Body of pancreas (tissue), 4 donors: Measurements from ENCODE around the gene SLC39A7. TPM values are rescaled to one million over a fixed set of nuclear protein-coding genes. Genes with fewer than 3 reads are reported as not detected.

Source experiments
- ATAC-seq: fragments of 150-250 bp; one replicate; pipeline ENCODE4 v1.9.1; 2016
- DNase-seq, 4 donors: peaks; one replicate each; pipeline ENCODE4 v3.0.0-alpha.2; 2019
- H3K27ac ChIP-seq, 4 donors: fragments of 200-600 bp; sonication (generic); 1 replicate in 3 of 4; 2 replicates in 1 of 4; pipeline versions ENCODE4 v1.5.1 to v1.6.1; 2016 to 2019; ENCODE audit warnings: mild to moderate bottlenecking in 1 of 4, mixed read lengths in 1 of 4, moderate library complexity in 1 of 4
- H3K27me3 ChIP-seq, 2 donors: fragments of 200-600 bp; sonication (generic); one replicate each; pipeline ENCODE4 v1.6.0; 2016; ENCODE audit warnings: mild to moderate bottlenecking in 1 of 2
- H3K36me3 ChIP-seq, 2 donors: fragments of 200-600 bp; sonication (generic); replicated peaks in 1 of 2; 2 replicates each; pipeline ENCODE4 v1.5.1; 2016; ENCODE audit warnings: low read depth in 2 of 2; ENCODE audit not compliant: insufficient read depth in 1 of 2
- H3K4me1 ChIP-seq: fragments of 200-600 bp; sonication (generic); one replicate; pipeline ENCODE4 v1.6.0; 2016
- H3K4me3 ChIP-seq, 2 donors: fragments of 200-600 bp; sonication (generic); 1 replicate in 1 of 2; 2 replicates in 1 of 2; pipeline ENCODE4 v1.5.1; 2016 to 2019
- H3K9me3 ChIP-seq, 3 donors: fragments of 200-600 bp; sonication (generic); 1 replicate in 2 of 3; 2 replicates in 1 of 3; pipeline ENCODE4 v1.5.1; 2016
- CTCF ChIP-seq, 7 experiments: fragments of 450-650 bp in 4 of 7; fragments of 200-600 bp in 3 of 7; sonication (generic) in 3 of 7; IDR thresholded peaks; one replicate each; pipeline ENCODE4 v1.5.1; 2016 to 2019; ENCODE audit warnings: antibody characterized with exemption in 7 of 7
- POLR2A ChIP-seq, 3 donors: fragments of 450-650 bp; IDR thresholded peaks; one replicate each; pipeline ENCODE4 v1.6.1; 2016; ENCODE audit warnings: antibody characterized with exemption in 3 of 3, mild to moderate bottlenecking in 2 of 3
- WGBS, 2 donors: methylation state at CpG; one replicate each; pipeline ENCODE4 v1.1.5; 2017; 5-methylcytosine and 5-hydroxymethylcytosine counted together
- intact Hi-C: fragments of 100-400 bp; cut with DNase I; formaldehyde crosslinking; loops from one replicate; pipeline ENCODE4 v1.15.1; 2023
- total RNA-seq, 2 donors: library from RNA; depleted of rRNA; stranded (reverse); fragments of >200 nt; gene quantifications; one replicate each; pipeline ENCODE4 v1.1.0, GENCODE V29; 2016

SLC39A7 gene
- total RNA-seq, 2 donors from 2014 or later = 57.3 to 67.9 TPM

DNA sequence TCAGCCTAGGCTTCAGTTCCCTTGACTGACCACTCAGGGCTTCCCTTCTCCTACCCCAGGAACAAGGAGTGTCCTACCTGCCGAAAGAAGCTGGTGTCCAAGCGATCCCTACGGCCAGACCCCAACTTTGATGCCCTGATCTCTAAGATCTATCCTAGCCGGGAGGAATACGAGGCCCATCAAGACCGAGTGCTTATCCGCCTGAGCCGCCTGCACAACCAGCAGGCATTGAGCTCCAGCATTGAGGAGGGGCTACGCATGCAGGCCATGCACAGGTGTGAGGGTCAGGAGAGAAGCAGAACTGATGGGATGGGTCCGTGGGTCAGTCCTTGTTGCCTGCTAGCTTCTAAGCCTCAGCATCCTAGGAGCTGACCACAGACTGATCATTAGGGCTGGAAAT is 9.2 kb downstream of the SLC39A7 start:
- no peak overlapping the region for H3K27ac ChIP-seq
- TF ChIP-seq CTCF (IDR thresholded peaks at IDR 0.05) (no peak), POLR2A (IDR thresholded peaks at IDR 0.05) (no peak)
- 88 to 91% methylated on average over 10 of the region's 10 CpGs for WGBS, 2 donors
- no peak overlapping the region for H3K4me3 ChIP-seq
- ATAC-seq (no peak), DNase-seq (no peak)
- no peaks in the 10 kb centered on the region for H3K36me3 ChIP-seq
- H3K4me1 ChIP-seq = peaks cover 61% of the 10 kb centered on the region
- no peaks in the 10 kb centered on the region for H3K27me3 ChIP-seq
- no peaks in the 10 kb centered on the region for H3K9me3 ChIP-seq
- intact Hi-C loops = no loop called here

DNA sequence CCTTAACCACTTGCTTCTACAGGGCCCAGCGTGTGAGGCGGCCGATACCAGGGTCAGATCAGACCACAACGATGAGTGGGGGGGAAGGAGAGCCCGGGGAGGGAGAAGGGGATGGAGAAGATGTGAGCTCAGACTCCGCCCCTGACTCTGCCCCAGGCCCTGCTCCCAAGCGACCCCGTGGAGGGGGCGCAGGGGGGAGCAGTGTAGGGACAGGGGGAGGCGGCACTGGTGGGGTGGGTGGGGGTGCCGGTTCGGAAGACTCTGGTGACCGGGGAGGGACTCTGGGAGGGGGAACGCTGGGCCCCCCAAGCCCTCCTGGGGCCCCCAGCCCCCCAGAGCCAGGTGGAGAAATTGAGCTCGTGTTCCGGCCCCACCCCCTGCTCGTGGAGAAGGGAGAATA is 10.5 kb downstream of the SLC39A7 start:
- H3K4me3 ChIP-seq = no peak overlapping the region
- no peak for DNase-seq
- no peak overlapping the region for H3K27ac ChIP-seq
- H3K36me3 ChIP-seq = no peaks in the 10 kb centered on the region
- 77 to 83% methylated on average over 7 to 17 of the region's 17 CpGs for WGBS, 2 donors
- H3K9me3 ChIP-seq = no peaks in the 10 kb centered on the region
- intact Hi-C loops = no loop called here
- no peak for ATAC-seq
- TF ChIP-seq CTCF (IDR thresholded peaks at IDR 0.05) (no peak), POLR2A (IDR thresholded peaks at IDR 0.05) (no peak)
- H3K4me1 ChIP-seq = peaks cover 48% of the 10 kb centered on the region
- H3K27me3 ChIP-seq = no peaks in the 10 kb centered on the region

GRCh38 chr6:33211666-33212422 is 11.2 kb downstream of the SLC39A7 start:
- ATAC-seq (no peak), DNase-seq (no peak)
- Histone ChIP-seq H3K36me3 (no peaks in the 10 kb centered on the region), H3K4me3 (no peak overlapping the region), H3K27ac (no peak overlapping the region), H3K27me3 (no peaks in the 10 kb centered on the region), H3K9me3 (no peaks in the 10 kb centered on the region), H3K4me1 (peaks cover 41% of the 10 kb centered on the region)
- intact Hi-C loops = no loop called here
- no peak for TF ChIP-seq CTCF (IDR thresholded peaks at IDR 0.05)
- TF ChIP-seq POLR2A (IDR thresholded peaks at IDR 0.05) = no peak
- WGBS, 2 donors = 85 to 87% methylated on average over 9 to 18 of the region's 18 CpGs

DNA sequence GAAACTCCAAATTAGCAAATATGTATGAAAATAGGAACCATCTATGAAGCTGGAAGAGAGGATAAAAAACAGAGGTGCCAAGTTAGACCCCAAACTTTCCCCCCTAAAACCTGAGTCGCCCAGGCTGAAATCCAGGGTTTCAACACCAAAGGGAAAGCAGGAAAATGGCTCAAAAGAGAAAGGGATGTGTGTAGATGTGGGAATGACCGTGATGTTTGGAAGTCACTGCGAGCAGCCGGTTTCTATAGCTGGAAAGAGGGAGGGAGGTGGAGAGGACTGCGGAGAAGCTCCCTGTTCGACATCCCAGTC is 12.1 kb downstream of the SLC39A7 start:
- Histone ChIP-seq H3K9me3 (no peaks in the 10 kb centered on the region), H3K36me3 (no peaks in the 10 kb centered on the region), H3K4me3 (no peak overlapping the region), H3K4me1 (peaks cover 31% of the 10 kb centered on the region), H3K27me3 (no peaks in the 10 kb centered on the region), H3K27ac (no peak overlapping the region)
- intact Hi-C loops = no loop called here
- DNase-seq (no peak), ATAC-seq (no peak)
- no peak for TF ChIP-seq CTCF (IDR thresholded peaks at IDR 0.05)
- no peak for TF ChIP-seq POLR2A (IDR thresholded peaks at IDR 0.05)
- WGBS, 2 donors = 3 to 6% methylated on average over 6 of the region's 6 CpGs
